Activated naive CD8-positive, alpha-beta T cell treated with anti-CD3 and anti-CD28 coated beads, Interleukin-2, amount 50 U/mL, for 24 hours (primary cell): ENCODE measurements around the gene PIMREG.

Experiments
- ATAC-seq: fragments of 150-1000 bp; cut with Tn5 transposase; one replicate; pipeline ENCODE4 v1.10.0; 2021
- DNase-seq: peaks from one replicate; pipeline ENCODE4 v3.0.0; 2021
- H3K27ac Mint-ChIP-seq: one replicate; pipeline ENCODE4 v1.8.0; 2021; ENCODE audit warnings: mild to moderate bottlenecking, mixed read lengths
- H3K27me3 Mint-ChIP-seq: one replicate; pipeline ENCODE4 v1.8.0; 2021; ENCODE audit warnings: mixed read lengths
- H3K36me3 Mint-ChIP-seq: one replicate; pipeline ENCODE4 v1.8.0; 2021; ENCODE audit warnings: low read depth, mixed read lengths
- H3K4me1 Mint-ChIP-seq: one replicate; pipeline ENCODE4 v1.8.0; 2021; ENCODE audit warnings: mixed read lengths
- H3K4me3 Mint-ChIP-seq: one replicate; pipeline ENCODE4 v1.8.0; 2021; ENCODE audit warnings: mild to moderate bottlenecking, moderate library complexity, mixed read lengths
- H3K9me3 Mint-ChIP-seq: one replicate; pipeline ENCODE4 v1.8.0; 2021; ENCODE audit warnings: mixed read lengths

Gene PIMREG

GRCh38 chr17:6489016-6489550, 44.8 kb downstream of the PIMREG start:
- no peak overlapping the region for H3K4me3 Mint-ChIP-seq

DNA sequence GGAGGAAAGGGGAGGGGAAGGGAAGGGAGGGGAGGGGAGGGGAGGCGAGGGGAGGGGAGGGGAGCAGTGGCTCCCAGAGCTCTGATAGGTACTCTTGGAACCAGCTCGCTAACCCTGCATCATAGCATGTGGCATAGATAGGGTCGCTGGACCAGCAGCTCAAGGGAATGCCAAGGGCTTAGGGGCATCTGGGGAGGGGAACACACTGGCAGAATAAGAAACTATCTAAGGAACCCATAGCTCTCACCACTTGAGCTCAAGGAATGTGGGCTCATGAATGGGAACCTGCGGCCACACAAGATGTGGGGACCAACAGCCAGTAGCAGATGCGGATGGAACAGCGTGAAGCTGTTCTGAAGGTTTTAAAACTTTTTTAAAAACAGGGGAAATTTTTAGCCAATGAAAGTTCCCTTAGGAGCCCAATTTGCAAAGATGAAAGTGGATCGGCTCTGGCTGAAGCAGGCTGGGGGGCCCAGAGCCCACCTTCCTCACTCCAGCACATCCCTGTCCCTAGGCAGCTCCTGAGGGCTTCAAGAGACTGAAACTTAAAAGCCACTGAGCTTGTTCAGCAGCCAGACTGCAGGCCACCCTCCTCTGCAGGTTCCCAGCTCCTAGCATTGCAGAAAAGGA, 46.9 kb downstream of the PIMREG start:
- no peaks in the 10 kb centered on the region for H3K9me3 Mint-ChIP-seq
- ATAC-seq (no peak), DNase-seq (no peak)
- peaks cover 6% of the 10 kb centered on the region for H3K27me3 Mint-ChIP-seq
- H3K4me3 Mint-ChIP-seq, result no peak overlapping the region
- no peak overlapping the region for H3K27ac Mint-ChIP-seq
- H3K36me3 Mint-ChIP-seq, result no peaks in the 10 kb centered on the region
- peaks cover 10% of the 10 kb centered on the region for H3K4me1 Mint-ChIP-seq

More at GRCh38 chr17:6489016-6489550, 44.8 kb downstream of the PIMREG start:
- no peaks in the 10 kb centered on the region for H3K4me1 Mint-ChIP-seq
- no peak overlapping the region for H3K27ac Mint-ChIP-seq
- no peak for ATAC-seq
- H3K36me3 Mint-ChIP-seq, result no peaks in the 10 kb centered on the region
- peaks cover 5% of the 10 kb centered on the region for H3K27me3 Mint-ChIP-seq
- no peak for DNase-seq
- no peaks in the 10 kb centered on the region for H3K9me3 Mint-ChIP-seq

- Mint-ChIP-seq H3K27ac (no peak overlapping the region), H3K36me3 (no peaks in the 10 kb centered on the region), H3K4me1 (peaks cover 19% of the 10 kb centered on the region), H3K9me3 (no peaks in the 10 kb centered on the region), H3K4me3 (no peak overlapping the region), H3K27me3 (peaks cover 11% of the 10 kb centered on the region)
- ATAC-seq, result no peak
- no peak for DNase-seq
These were observed 48.8 kb downstream of the PIMREG start for GRCh38 chr17:6492892-6493674.

DNA sequence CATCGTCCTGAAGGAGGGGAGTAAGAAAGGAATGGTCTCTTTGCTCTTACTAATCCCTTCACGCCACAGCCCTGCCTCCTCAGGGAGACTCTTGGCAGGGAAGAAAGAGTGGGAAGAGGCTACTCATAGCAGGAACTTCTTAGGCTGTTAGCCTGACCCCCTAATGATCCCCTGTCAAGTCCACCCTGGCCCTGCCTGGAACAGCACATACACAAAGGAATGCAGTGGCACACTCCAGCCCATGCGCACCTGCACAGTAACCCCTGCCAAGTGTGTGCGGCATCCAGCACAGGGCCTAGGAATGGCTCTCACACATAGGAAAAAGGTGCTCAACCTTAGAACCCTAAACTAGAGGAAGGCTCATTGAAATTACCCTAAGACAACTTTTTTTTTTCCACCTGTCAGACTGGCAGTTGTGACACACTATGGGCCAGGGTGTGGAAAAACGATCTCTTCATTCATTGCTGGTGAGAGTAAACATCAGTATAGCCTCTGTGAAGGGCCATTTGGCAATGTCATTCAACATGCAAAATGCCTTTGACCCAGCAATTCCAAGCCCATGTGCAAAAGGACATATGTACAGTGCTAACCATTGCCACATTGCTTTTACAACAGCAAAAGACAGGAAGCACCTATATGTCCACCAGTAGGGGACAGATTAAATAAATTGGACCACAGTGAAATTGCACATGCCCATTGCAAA, 50.1 kb downstream of the PIMREG start:
- Mint-ChIP-seq H3K4me1 (peaks cover 19% of the 10 kb centered on the region), H3K9me3 (no peaks in the 10 kb centered on the region), H3K4me3 (no peak overlapping the region), H3K27me3 (peaks cover 11% of the 10 kb centered on the region), H3K36me3 (no peaks in the 10 kb centered on the region), H3K27ac (no peak overlapping the region)
- DNase-seq (no peak), ATAC-seq (no peak)

- H3K9me3 Mint-ChIP-seq, result no peaks in the 10 kb centered on the region
- no peak for ATAC-seq
- peaks cover 19% of the 10 kb centered on the region for H3K4me1 Mint-ChIP-seq
- no peak for DNase-seq
- H3K4me3 Mint-ChIP-seq, result no peak overlapping the region
- H3K27me3 Mint-ChIP-seq, result peaks cover 9% of the 10 kb centered on the region
- H3K27ac Mint-ChIP-seq, result no peak overlapping the region
- H3K36me3 Mint-ChIP-seq, result no peaks in the 10 kb centered on the region
These were observed 51.3 kb downstream of the PIMREG start for GRCh38 chr17:6495450-6496115.

GRCh38 chr17:6496116-6496481, 51.8 kb downstream of the PIMREG start:
- peaks cover 19% of the 10 kb centered on the region for H3K4me1 Mint-ChIP-seq
- DNase-seq (peak; percentile 17), ATAC-seq (peak; percentile 73)
- H3K27ac Mint-ChIP-seq, result no peak overlapping the region
- no peaks in the 10 kb centered on the region for H3K9me3 Mint-ChIP-seq
- no peak overlapping the region for H3K4me3 Mint-ChIP-seq
- peaks cover 9% of the 10 kb centered on the region for H3K27me3 Mint-ChIP-seq
- no peaks in the 10 kb centered on the region for H3K36me3 Mint-ChIP-seq

- Mint-ChIP-seq H3K4me1 (peaks cover 19% of the 10 kb centered on the region), H3K27me3 (peaks cover 9% of the 10 kb centered on the region), H3K4me3 (no peak overlapping the region), H3K36me3 (no peaks in the 10 kb centered on the region), H3K9me3 (no peaks in the 10 kb centered on the region), H3K27ac (no peak overlapping the region)
- ATAC-seq, result no peak
- DNase-seq, result no peak
These were observed 52.6 kb downstream of the PIMREG start for GRCh38 chr17:6496640-6497441.

DNA sequence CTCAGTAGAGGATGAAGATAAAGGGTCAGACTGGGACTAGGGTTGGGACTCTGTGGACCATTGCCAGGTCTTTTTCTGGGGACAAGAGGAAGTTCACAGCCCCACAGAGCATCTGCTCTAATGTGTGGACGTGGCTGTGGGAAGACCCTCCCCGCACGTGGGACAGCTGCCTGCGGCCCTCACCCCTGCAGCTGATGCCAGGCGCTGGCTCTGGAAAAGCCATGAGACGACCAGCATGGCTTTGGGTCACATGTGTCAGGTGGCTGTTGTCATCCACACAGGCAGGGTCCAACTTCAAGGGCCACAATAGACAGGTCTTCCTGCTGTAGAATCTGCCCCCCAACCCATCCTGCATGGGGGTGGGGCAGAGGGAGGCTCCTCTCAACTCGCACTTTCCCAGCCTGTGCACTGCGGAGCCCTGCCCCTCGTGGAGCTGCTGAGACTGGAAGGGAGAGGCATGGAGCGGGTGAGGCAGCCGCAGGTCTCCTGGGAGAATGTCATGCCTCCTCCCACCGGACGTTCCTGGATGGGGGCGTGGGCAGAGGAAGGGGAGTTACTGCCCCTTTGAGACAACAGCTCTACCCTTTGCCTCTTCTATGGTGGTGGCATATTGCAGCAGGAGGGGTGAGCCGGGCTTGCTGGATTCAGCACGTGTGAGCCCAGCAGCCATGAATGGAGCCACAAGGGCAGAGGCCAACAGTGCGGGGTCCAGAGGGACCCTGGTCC, 53.4 kb downstream of the PIMREG start:
- Mint-ChIP-seq H3K27ac (no peak overlapping the region), H3K4me1 (peaks cover 19% of the 10 kb centered on the region), H3K36me3 (no peaks in the 10 kb centered on the region), H3K4me3 (no peak overlapping the region), H3K27me3 (peaks cover 9% of the 10 kb centered on the region), H3K9me3 (no peaks in the 10 kb centered on the region)
- ATAC-seq (no peak), DNase-seq (no peak)

- H3K27ac Mint-ChIP-seq, result no peak overlapping the region
- H3K9me3 Mint-ChIP-seq, result no peaks in the 10 kb centered on the region
- no peak for DNase-seq
- no peak overlapping the region for H3K4me3 Mint-ChIP-seq
- no peaks in the 10 kb centered on the region for H3K36me3 Mint-ChIP-seq
- peaks cover 8% of the 10 kb centered on the region for H3K27me3 Mint-ChIP-seq
- H3K4me1 Mint-ChIP-seq, result peaks cover 19% of the 10 kb centered on the region
- no peak for ATAC-seq
These were observed 54.1 kb downstream of the PIMREG start for GRCh38 chr17:6498356-6498755.

GRCh38 chr17:6498901-6499540, 54.8 kb downstream of the PIMREG start:
- ATAC-seq (no peak), DNase-seq (no peak)
- H3K4me1 Mint-ChIP-seq, result peaks cover 19% of the 10 kb centered on the region
- H3K27me3 Mint-ChIP-seq, result peaks cover 8% of the 10 kb centered on the region
- no peaks in the 10 kb centered on the region for H3K36me3 Mint-ChIP-seq
- no peaks in the 10 kb centered on the region for H3K9me3 Mint-ChIP-seq
- H3K27ac Mint-ChIP-seq, result no peak overlapping the region
- no peak overlapping the region for H3K4me3 Mint-ChIP-seq
